Measurements from ENCODE around the gene A1CF. TPM values are rescaled to one million over a fixed set of nuclear protein-coding genes. Genes with fewer than 3 reads are reported as not detected.

A1CF gene
- total and polyA plus RNA-seq, 9 donors = 0.12 to 0.15 TPM; not detected in 7

GRCh38 chr10:50807851-50808776, 77.3 kb downstream of the A1CF start:
- Histone ChIP-seq H3K9me3 (no peaks in the 10 kb centered on the region), H3K27me3 (no peaks in the 10 kb centered on the region), H3K27ac (no peak overlapping the region), H3K4me3 (no peak overlapping the region), H3K4me1 (ENCODE audit: insufficient read depth) (no peaks in the 10 kb centered on the region), H3K36me3 (no peaks in the 10 kb centered on the region)
- WGBS, 3 donors = 11 to 22% (median 12%) methylated on average over 1 of the region's 1 CpG
- TF ChIP-seq POLR2A (IDR thresholded peaks at IDR 0.05) = no peak
- TF ChIP-seq CTCF (IDR thresholded peaks at IDR 0.05) = no peak
- no peak for TF ChIP-seq EP300 (IDR thresholded peaks at IDR 0.05)
- no peak for DNase-seq
- intact Hi-C loops (cut with DNase I) = no loop called here

GRCh38 chr10:50805981-50806622, 79.3 kb downstream of the A1CF start:
- H3K27me3 ChIP-seq = no peaks in the 10 kb centered on the region
- no peaks in the 10 kb centered on the region for H3K9me3 ChIP-seq
- TF ChIP-seq POLR2A (IDR thresholded peaks at IDR 0.05) (no peak), EP300 (IDR thresholded peaks at IDR 0.05) (no peak), CTCF (IDR thresholded peaks at IDR 0.05) (no peak)
- no peaks in the 10 kb centered on the region for H3K36me3 ChIP-seq
- no peak for DNase-seq
- intact Hi-C loops (cut with DNase I) = no loop called here
- no peak overlapping the region for H3K27ac ChIP-seq
- 36 to 50% (median 39%) methylated on average over 2 of the region's 2 CpGs for WGBS, 3 donors
- no peaks in the 10 kb centered on the region for H3K4me1 ChIP-seq (ENCODE audit: insufficient read depth)
- no peak overlapping the region for H3K4me3 ChIP-seq

- 31 to 42% (median 36%) methylated on average over 1 of the region's 1 CpG for WGBS, 3 donors
- Histone ChIP-seq H3K4me1 (ENCODE audit: insufficient read depth) (no peaks in the 10 kb centered on the region), H3K9me3 (no peaks in the 10 kb centered on the region), H3K27me3 (no peaks in the 10 kb centered on the region), H3K36me3 (no peaks in the 10 kb centered on the region), H3K27ac (no peak overlapping the region), H3K4me3 (no peak overlapping the region)
- TF ChIP-seq EP300 (IDR thresholded peaks at IDR 0.05) = no peak
- no peak for TF ChIP-seq CTCF (IDR thresholded peaks at IDR 0.05)
- no peak for TF ChIP-seq POLR2A (IDR thresholded peaks at IDR 0.05)
- intact Hi-C loops (cut with DNase I) = no loop called here
- no peak for DNase-seq
These were observed 85.8 kb downstream of the A1CF start for GRCh38 chr10:50799595-50799994.

- no peak for DNase-seq
- no peaks in the 10 kb centered on the region for H3K36me3 ChIP-seq
- H3K4me1 ChIP-seq (ENCODE audit: insufficient read depth) = no peaks in the 10 kb centered on the region
- WGBS, 3 donors = 65 to 76% (median 68%) methylated on average over 3 of the region's 3 CpGs
- H3K9me3 ChIP-seq = no peaks in the 10 kb centered on the region
- TF ChIP-seq EP300 (IDR thresholded peaks at IDR 0.05) = no peak
- no peak for TF ChIP-seq POLR2A (IDR thresholded peaks at IDR 0.05)
- TF ChIP-seq CTCF (IDR thresholded peaks at IDR 0.05) = no peak
- no peak overlapping the region for H3K27ac ChIP-seq
- intact Hi-C loops (cut with DNase I) = no loop called here
- H3K4me3 ChIP-seq = no peak overlapping the region
- no peaks in the 10 kb centered on the region for H3K27me3 ChIP-seq
These were observed 87.1 kb downstream of the A1CF start for GRCh38 chr10:50798297-50798696.

All from ovary (tissue), 9 donors.